ENCODE data around the gene MRPL19. TPM values are rescaled to one million over a fixed set of nuclear protein-coding genes. Genes with fewer than 3 reads are reported as not detected.

Gene MRPL19
- polyA plus RNA-seq, 1 donor (not counting 4 experiments of a cell fraction or from before 2014, with no cell fraction given) = 84.0 TPM

DNA sequence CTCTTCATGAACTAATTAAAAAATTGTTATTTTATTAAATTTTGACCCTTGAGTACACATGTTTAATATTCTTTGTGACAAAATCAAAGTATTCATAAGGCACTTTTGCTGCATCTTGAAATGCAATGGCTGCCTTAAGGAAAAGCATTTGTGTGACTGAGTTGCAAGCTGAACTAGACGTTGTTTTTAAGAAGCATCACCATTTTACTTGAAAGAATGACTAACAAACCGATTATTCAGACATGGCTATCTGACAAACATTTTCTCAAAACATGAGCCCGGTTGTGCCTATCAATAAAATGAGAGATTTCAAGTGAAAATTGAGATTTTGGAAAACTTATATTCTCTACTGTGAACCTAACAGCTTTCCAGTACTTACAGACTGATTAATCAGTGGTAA, 61.3 kb downstream of the MRPL19 start:
- FAIRE-seq (no peak), DNase-seq (ENCODE audit: low read depth, low spot score) (no peak)
- H3K4me1 ChIP-seq (ENCODE audit: control insufficient read depth, extremely low read depth, insufficient read depth, low read length) = peaks cover 12% of the 10 kb centered on the region
- dilution Hi-C loops (cut with MboI; ENCODE audit: extremely low pct_ligation_motif_present, low sequenced_read_pairs) = no loop called here
- H3K9me3 ChIP-seq (ENCODE audit: control insufficient read depth, low read depth, low read length) = no peaks in the 10 kb centered on the region
- no peak overlapping the region for H3K4me3 ChIP-seq (ENCODE audit: control insufficient read depth in 2 of 3, extremely low read depth in 1 of 3, insufficient read depth in 2 of 3, low read depth in 1 of 3, low read length in 3 of 3)
- H3K9ac ChIP-seq (ENCODE audit: control insufficient read depth, extremely low read depth, insufficient read depth, low read length) = no peak overlapping the region
- H3K36me3 ChIP-seq (ENCODE audit: control insufficient read depth in 2 of 2, extremely low read depth in 1 of 2, insufficient read depth in 2 of 2, low read length in 2 of 2) = peaks cover 3 to 4% of the 10 kb centered on the region in 2 experiments
- H3K27me3 ChIP-seq (ENCODE audit: control insufficient read depth, extremely low read depth, insufficient read depth, low read length) = no peaks in the 10 kb centered on the region
- H3K4me2 ChIP-seq (ENCODE audit: control insufficient read depth, extremely low read depth, insufficient read depth, low read depth, low read length) = peak overlapping the region; percentile 29
- TF ChIP-seq, protein P1, sequence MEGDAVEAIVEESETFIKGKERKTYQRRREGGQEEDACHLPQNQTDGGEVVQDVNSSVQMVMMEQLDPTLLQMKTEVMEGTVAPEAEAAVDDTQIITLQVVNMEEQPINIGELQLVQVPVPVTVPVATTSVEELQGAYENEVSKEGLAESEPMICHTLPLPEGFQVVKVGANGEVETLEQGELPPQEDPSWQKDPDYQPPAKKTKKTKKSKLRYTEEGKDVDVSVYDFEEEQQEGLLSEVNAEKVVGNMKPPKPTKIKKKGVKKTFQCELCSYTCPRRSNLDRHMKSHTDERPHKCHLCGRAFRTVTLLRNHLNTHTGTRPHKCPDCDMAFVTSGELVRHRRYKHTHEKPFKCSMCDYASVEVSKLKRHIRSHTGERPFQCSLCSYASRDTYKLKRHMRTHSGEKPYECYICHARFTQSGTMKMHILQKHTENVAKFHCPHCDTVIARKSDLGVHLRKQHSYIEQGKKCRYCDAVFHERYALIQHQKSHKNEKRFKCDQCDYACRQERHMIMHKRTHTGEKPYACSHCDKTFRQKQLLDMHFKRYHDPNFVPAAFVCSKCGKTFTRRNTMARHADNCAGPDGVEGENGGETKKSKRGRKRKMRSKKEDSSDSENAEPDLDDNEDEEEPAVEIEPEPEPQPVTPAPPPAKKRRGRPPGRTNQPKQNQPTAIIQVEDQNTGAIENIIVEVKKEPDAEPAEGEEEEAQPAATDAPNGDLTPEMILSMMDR (optimal IDR thresholded peaks at IDR 0.05 in 1 of 3, IDR thresholded peaks at IDR 0.05 in 1 of 3, conservative IDR thresholded peaks at IDR 0.05 in 1 of 3; ENCODE audit: extremely low read depth in 1 of 3, insufficient read depth in 2 of 3, low read length in 3 of 3) = no peak
- TF ChIP-seq EZH2 (IDR thresholded peaks at IDR 0.05; ENCODE audit: low read length) = no peak
- H3K79me2 ChIP-seq (ENCODE audit: control insufficient read depth, insufficient read depth, low read length) = peaks cover 9% of the 10 kb centered on the region
- H3K9me1 ChIP-seq (ENCODE audit: control insufficient read depth, extremely low read depth, insufficient read depth, low read length) = no peaks in the 10 kb centered on the region
- no peak overlapping the region for H3K27ac ChIP-seq (ENCODE audit: control insufficient read depth, insufficient read depth, low read length)
- H4K20me1 ChIP-seq (ENCODE audit: control insufficient read depth, extremely low read depth, insufficient read depth, low read length) = no peaks in the 10 kb centered on the region
- H2AFZ ChIP-seq (ENCODE audit: control insufficient read depth, low read length) = no peak overlapping the region

DNA sequence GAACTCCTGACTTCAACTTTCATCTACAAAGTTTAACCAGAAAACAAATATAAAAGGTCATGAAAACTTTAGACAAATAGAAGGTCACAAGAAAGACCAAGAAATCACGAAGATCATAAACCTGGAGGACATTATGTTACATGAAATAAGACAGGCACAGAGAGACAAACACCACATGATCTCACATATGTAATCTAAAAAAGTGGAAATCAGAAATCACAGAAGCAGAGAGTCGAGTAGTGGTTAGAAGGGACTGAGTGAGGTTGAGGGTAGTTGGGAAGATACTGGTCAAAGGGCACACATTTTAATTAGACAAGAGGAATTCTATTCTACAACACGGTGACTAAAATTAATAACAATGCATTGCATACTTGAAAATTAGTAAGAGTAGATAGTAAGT, 62.7 kb downstream of the MRPL19 start:
- FAIRE-seq (no peak), DNase-seq (ENCODE audit: low read depth, low spot score) (no peak)
- dilution Hi-C loops (cut with MboI; ENCODE audit: extremely low pct_ligation_motif_present, low sequenced_read_pairs) = no loop called here
- Histone ChIP-seq H3K79me2 (ENCODE audit: control insufficient read depth, insufficient read depth, low read length) (peaks cover 9% of the 10 kb centered on the region), H3K9me3 (ENCODE audit: control insufficient read depth, low read depth, low read length) (no peaks in the 10 kb centered on the region), H3K4me3 (ENCODE audit: control insufficient read depth in 2 of 3, extremely low read depth in 1 of 3, insufficient read depth in 2 of 3, low read depth in 1 of 3, low read length in 3 of 3) (peak overlapping the region in 2 of 3 experiments; percentile 77 to 90), H3K4me2 (ENCODE audit: control insufficient read depth, extremely low read depth, insufficient read depth, low read depth, low read length) (peak overlapping the region; percentile 94), H3K9me1 (ENCODE audit: control insufficient read depth, extremely low read depth, insufficient read depth, low read length) (no peaks in the 10 kb centered on the region), H4K20me1 (ENCODE audit: control insufficient read depth, extremely low read depth, insufficient read depth, low read length) (no peaks in the 10 kb centered on the region), H3K27me3 (ENCODE audit: control insufficient read depth, extremely low read depth, insufficient read depth, low read length) (no peaks in the 10 kb centered on the region), H2AFZ (ENCODE audit: control insufficient read depth, low read length) (peak overlapping the region; percentile 4), H3K36me3 (ENCODE audit: control insufficient read depth in 2 of 2, extremely low read depth in 1 of 2, insufficient read depth in 2 of 2, low read length in 2 of 2) (peaks cover 3 to 4% of the 10 kb centered on the region in 2 experiments), H3K4me1 (ENCODE audit: control insufficient read depth, extremely low read depth, insufficient read depth, low read length) (peaks cover 12% of the 10 kb centered on the region), H3K27ac (ENCODE audit: control insufficient read depth, insufficient read depth, low read length) (peak overlapping the region; percentile 83), H3K9ac (ENCODE audit: control insufficient read depth, extremely low read depth, insufficient read depth, low read length) (peak overlapping the region; percentile 22)
- TF ChIP-seq, protein P1 (optimal IDR thresholded peaks at IDR 0.05 in 1 of 3, IDR thresholded peaks at IDR 0.05 in 1 of 3, conservative IDR thresholded peaks at IDR 0.05 in 1 of 3; ENCODE audit: extremely low read depth in 1 of 3, insufficient read depth in 2 of 3, low read length in 3 of 3) = no peak
- TF ChIP-seq EZH2 (IDR thresholded peaks at IDR 0.05; ENCODE audit: low read length) = no peak
